ENCODE data around the gene MYL9. TPM values are rescaled to one million over a fixed set of nuclear protein-coding genes. Genes with fewer than 3 reads are reported as not detected.

The MYL9 gene
- total and polyA plus RNA-seq, 7 donors, result 23.1 to 86.6 (median 42.5) TPM

- Histone ChIP-seq H3K36me3 (ENCODE audit: insufficient read depth in 1 of 2, low read depth in 1 of 2) (peaks cover 0 to 3% of the 10 kb centered on the region in 2 donors), H3K9me3 (no peaks in the 10 kb centered on the region), H3K27me3 (ENCODE audit: insufficient read depth in 3 of 3, low read length in 2 of 3) (no peaks in the 10 kb centered on the region), H3K27ac (peak overlapping the region; percentile 79), H3K4me3 (peak overlapping the region; percentile 74), H3K4me1 (peaks cover 8% of the 10 kb centered on the region)
- DNase-seq, result peak; percentile 88 to 90
- TF ChIP-seq CTCF (IDR thresholded peaks at IDR 0.05), result no peak
- intact Hi-C loops (cut with DNase I), result no loop called here
- 62 to 68% (median 66%) methylated on average over 13 to 14 of the region's 14 CpGs for WGBS, 3 donors
- peak; percentile 20 to 59 (median 38) for ATAC-seq
Measured at GRCh38 chr20:36543184-36544133, 2.1 kb downstream of the MYL9 start.

- no peaks in the 10 kb centered on the region for H3K27me3 ChIP-seq (ENCODE audit: insufficient read depth in 3 of 3, low read length in 2 of 3)
- peak in 1 of 2 donors; percentile 51 for DNase-seq
- H3K4me1 ChIP-seq, result peaks cover 8% of the 10 kb centered on the region
- WGBS, 3 donors, result 53 to 69% (median 65%) methylated on average over 15 of the region's 15 CpGs
- intact Hi-C loops (cut with DNase I), result no loop called here
- peak overlapping the region; percentile 79 for H3K27ac ChIP-seq
- TF ChIP-seq CTCF (IDR thresholded peaks at IDR 0.05), result no peak
- ATAC-seq, result no peak
- H3K9me3 ChIP-seq, result no peaks in the 10 kb centered on the region
- peaks cover 0 to 3% of the 10 kb centered on the region in 2 donors for H3K36me3 ChIP-seq (ENCODE audit: insufficient read depth in 1 of 2, low read depth in 1 of 2)
- peak overlapping the region; percentile 74 for H3K4me3 ChIP-seq
Measured at GRCh38 chr20:36544134-36545018, 3.1 kb downstream of the MYL9 start.

GRCh38 chr20:36546111-36546736 lies 4.9 kb downstream of the MYL9 start:
- TF ChIP-seq CTCF (IDR thresholded peaks at IDR 0.05), result no peak
- H3K36me3 ChIP-seq (ENCODE audit: insufficient read depth in 1 of 2, low read depth in 1 of 2), result peaks cover 0 to 3% of the 10 kb centered on the region in 2 donors
- H3K4me3 ChIP-seq, result no peak overlapping the region
- intact Hi-C loops (cut with DNase I), result no loop called here
- no peaks in the 10 kb centered on the region for H3K27me3 ChIP-seq (ENCODE audit: insufficient read depth in 3 of 3, low read length in 2 of 3)
- WGBS, 3 donors, result 78 to 84% (median 83%) methylated on average over 14 of the region's 14 CpGs
- peaks cover 8% of the 10 kb centered on the region for H3K4me1 ChIP-seq
- ATAC-seq (no peak), DNase-seq (peak in 1 of 2 donors; percentile 38)
- no peak overlapping the region for H3K27ac ChIP-seq
- H3K9me3 ChIP-seq, result no peaks in the 10 kb centered on the region

- ATAC-seq, result no peak
- H3K36me3 ChIP-seq (ENCODE audit: insufficient read depth in 1 of 2, low read depth in 1 of 2), result peaks cover 0 to 3% of the 10 kb centered on the region in 2 donors
Measured at GRCh38 chr20:36547186-36548005, 6.1 kb downstream of the MYL9 start.

More at GRCh38 chr20:36547186-36548005, 6.1 kb downstream of the MYL9 start:
- Histone ChIP-seq H3K27ac (no peak overlapping the region), H3K27me3 (ENCODE audit: insufficient read depth in 3 of 3, low read length in 2 of 3) (no peaks in the 10 kb centered on the region), H3K4me1 (peaks cover 8% of the 10 kb centered on the region), H3K4me3 (no peak overlapping the region), H3K9me3 (no peaks in the 10 kb centered on the region)
- no peak for TF ChIP-seq CTCF (IDR thresholded peaks at IDR 0.05)
- DNase-seq, result no peak
- WGBS, 3 donors, result 76 to 84% (median 82%) methylated on average over 12 of the region's 12 CpGs
- intact Hi-C loops (cut with DNase I), result no loop called here

Measured in psoas muscle (tissue), 8 donors.